Activated CD8-positive, alpha-beta T cell treated with anti-CD3 and anti-CD28 coated beads for 36 hours (primary cell): ENCODE results near the gene FCER1G. TPM values are rescaled to one million over a fixed set of nuclear protein-coding genes. Genes with fewer than 3 reads are reported as not detected.
"Not testable (repeated sequence)": the region's sequence is repeated elsewhere in the genome, so short reads cannot be mapped to it uniquely, and the experiment has no call there.

Experiments
- ATAC-seq: fragments of 200-7000 bp; cut with Tn5 transposase; one replicate; pipeline ENCODE4 v1.10.0; 2021; ENCODE audit warnings: mild to moderate bottlenecking, moderate library complexity
- CTCF ChIA-PET: fragments of 350-600 bp; sonication (Branson Sonifier 250); formaldehyde crosslinking; loops from one replicate; lab custom pipeline; 2021; ENCODE audit warnings: antibody characterized with exemption; lab: Charles Lee
- POLR2A ChIA-PET: fragments of 350-600 bp; sonication (Branson Sonifier 250); formaldehyde crosslinking; loops from one replicate; lab custom pipeline; 2021; ENCODE audit warnings: antibody characterized with exemption; lab: Charles Lee
- DNase-seq: peaks from one replicate; pipeline ENCODE4 v3.0.0-alpha.2; 2020
- H3K27ac Mint-ChIP-seq: one replicate; pipeline ENCODE4 v1.8.0; 2021; ENCODE audit warnings: mild to moderate bottlenecking, mixed read lengths
- H3K27me3 Mint-ChIP-seq: one replicate; pipeline ENCODE4 v1.8.0; 2021; ENCODE audit warnings: mixed read lengths
- H3K36me3 Mint-ChIP-seq: one replicate; pipeline ENCODE4 v1.8.0; 2021; ENCODE audit warnings: low read depth, mixed read lengths
- H3K4me1 Mint-ChIP-seq: one replicate; pipeline ENCODE4 v1.8.0; 2021; ENCODE audit warnings: low read depth, mixed read lengths
- H3K4me3 Mint-ChIP-seq: one replicate; pipeline ENCODE4 v1.8.0; 2021; ENCODE audit warnings: mild to moderate bottlenecking, moderate library complexity, mixed read lengths
- H3K9me3 Mint-ChIP-seq: one replicate; pipeline ENCODE4 v1.8.0; 2021; ENCODE audit warnings: mixed read lengths
- intact Hi-C: fragments of 100-400 bp; cut with micrococcal nuclease; formaldehyde crosslinking; loops from one replicate; pipeline ENCODE4 v1.10.0; 2022
- total RNA-seq, 2 experiments: library from RNA; stranded (reverse); gene quantifications; one replicate each; pipeline ENCODE4 v1.2.3, GENCODE V29; 2021
- TF ChIP-seq, protein P1 (sequence below): fragments of 200-600 bp; IDR thresholded peaks from one replicate; pipeline ENCODE4 v1.8.0; 2022; ENCODE audit warnings: antibody characterized with exemption, mild to moderate bottlenecking

The FCER1G gene
- total RNA-seq, 2 experiments from 2014 or later, result 0.60 to 0.81 TPM

DNA sequence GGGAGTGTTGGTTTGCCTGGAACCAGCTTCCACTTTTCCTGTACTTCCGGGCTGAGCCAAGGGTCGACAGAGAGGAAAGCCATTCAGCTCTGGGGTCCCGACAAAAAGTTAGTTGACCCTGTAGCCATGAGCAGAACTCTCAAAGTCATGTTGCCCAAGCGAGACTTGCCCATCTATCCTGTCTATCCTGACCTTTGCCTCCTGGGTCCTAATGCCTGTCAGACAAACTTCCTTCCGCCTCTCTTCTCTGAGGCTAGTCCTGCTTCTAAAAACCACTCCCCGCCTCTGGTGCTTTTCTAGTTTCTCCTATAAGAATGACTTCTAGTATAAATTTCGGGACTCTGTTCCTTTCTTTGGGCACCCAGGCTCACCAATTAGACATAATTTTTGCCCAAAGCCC is 35.7 kb downstream of the FCER1G start:
- H3K4me3 Mint-ChIP-seq, result no peak overlapping the region
- POLR2A ChIA-PET, result no interaction called here
- intact Hi-C loops, result no loop called here
- no peak overlapping the region for H3K27ac Mint-ChIP-seq
- DNase-seq (no peak), ATAC-seq (no peak)
- TF ChIP-seq, protein P1, sequence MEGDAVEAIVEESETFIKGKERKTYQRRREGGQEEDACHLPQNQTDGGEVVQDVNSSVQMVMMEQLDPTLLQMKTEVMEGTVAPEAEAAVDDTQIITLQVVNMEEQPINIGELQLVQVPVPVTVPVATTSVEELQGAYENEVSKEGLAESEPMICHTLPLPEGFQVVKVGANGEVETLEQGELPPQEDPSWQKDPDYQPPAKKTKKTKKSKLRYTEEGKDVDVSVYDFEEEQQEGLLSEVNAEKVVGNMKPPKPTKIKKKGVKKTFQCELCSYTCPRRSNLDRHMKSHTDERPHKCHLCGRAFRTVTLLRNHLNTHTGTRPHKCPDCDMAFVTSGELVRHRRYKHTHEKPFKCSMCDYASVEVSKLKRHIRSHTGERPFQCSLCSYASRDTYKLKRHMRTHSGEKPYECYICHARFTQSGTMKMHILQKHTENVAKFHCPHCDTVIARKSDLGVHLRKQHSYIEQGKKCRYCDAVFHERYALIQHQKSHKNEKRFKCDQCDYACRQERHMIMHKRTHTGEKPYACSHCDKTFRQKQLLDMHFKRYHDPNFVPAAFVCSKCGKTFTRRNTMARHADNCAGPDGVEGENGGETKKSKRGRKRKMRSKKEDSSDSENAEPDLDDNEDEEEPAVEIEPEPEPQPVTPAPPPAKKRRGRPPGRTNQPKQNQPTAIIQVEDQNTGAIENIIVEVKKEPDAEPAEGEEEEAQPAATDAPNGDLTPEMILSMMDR, result no peak
- H3K9me3 Mint-ChIP-seq, result peaks cover 2% of the 10 kb centered on the region
- no peaks in the 10 kb centered on the region for H3K36me3 Mint-ChIP-seq
- peaks cover 4% of the 10 kb centered on the region for H3K27me3 Mint-ChIP-seq
- CTCF ChIA-PET, result interaction anchor here (1.0 to 4.1 kb wide), 4 partner anchors 15 to 131 kb away, joined by 3 to 22 read pairs (median 12); partner anchors contain the start of gene TOMM40L
- no peaks in the 10 kb centered on the region for H3K4me1 Mint-ChIP-seq

DNA sequence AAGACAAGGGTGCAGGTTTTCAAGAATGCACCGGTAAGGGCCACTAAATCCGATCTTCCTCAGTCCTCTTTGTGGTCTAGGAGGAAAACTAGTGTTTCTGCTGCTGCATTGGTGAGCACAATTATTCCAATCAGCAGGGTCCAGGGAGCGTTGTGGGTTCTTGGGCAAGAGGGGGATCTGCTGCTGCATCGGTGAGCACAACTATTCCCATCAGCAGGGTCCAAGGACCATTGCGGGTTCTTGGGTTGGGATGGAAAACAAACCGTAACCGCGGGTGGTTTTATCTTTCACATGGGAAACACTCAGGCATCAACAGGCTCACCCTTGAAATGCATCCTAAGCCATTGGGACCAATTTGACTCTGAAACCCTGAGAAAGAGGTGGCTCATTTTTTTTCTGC is 36.5 kb downstream of the FCER1G start:
- ChIA-PET POLR2A (no interaction called here), CTCF (no interaction called here)
- Mint-ChIP-seq H3K9me3 (peaks cover 2% of the 10 kb centered on the region), H3K4me1 (no peaks in the 10 kb centered on the region), H3K27me3 (peaks cover 4% of the 10 kb centered on the region), H3K4me3 (no peak overlapping the region), H3K27ac (no peak overlapping the region), H3K36me3 (no peaks in the 10 kb centered on the region)
- TF ChIP-seq, protein P1, result no peak
- ATAC-seq, result no peak
- DNase-seq, result no peak
- intact Hi-C loops, result no loop called here

DNA sequence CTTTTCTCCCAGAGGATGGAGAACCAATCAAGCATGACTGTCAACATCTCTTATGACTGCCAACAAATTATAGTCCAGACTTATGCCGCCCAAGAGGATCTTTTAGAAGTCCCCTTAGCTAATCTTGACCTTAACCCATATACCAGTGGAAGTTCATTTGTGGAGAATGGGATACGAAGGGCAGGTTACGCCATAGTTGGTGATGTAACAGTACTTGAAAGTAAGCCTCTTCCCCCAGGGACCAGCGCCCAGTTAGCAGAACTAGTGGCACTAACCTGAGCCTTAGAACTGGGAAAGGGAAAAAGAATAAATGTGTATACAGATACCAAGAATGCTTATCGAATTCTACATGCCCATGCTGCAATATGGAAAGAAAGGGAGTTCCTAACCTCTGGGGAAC is 40.2 kb downstream of the FCER1G start:
- peaks cover 13% of the 10 kb centered on the region for H3K9me3 Mint-ChIP-seq
- POLR2A ChIA-PET, H3K4me1 Mint-ChIP-seq, CTCF ChIA-PET, intact Hi-C loops, H3K27ac Mint-ChIP-seq, H3K4me3 Mint-ChIP-seq, ATAC-seq, DNase-seq: not testable (repeated sequence)
- peaks cover 32% of the 10 kb centered on the region for H3K27me3 Mint-ChIP-seq
- H3K36me3 Mint-ChIP-seq, result peaks cover 14% of the 10 kb centered on the region

DNA sequence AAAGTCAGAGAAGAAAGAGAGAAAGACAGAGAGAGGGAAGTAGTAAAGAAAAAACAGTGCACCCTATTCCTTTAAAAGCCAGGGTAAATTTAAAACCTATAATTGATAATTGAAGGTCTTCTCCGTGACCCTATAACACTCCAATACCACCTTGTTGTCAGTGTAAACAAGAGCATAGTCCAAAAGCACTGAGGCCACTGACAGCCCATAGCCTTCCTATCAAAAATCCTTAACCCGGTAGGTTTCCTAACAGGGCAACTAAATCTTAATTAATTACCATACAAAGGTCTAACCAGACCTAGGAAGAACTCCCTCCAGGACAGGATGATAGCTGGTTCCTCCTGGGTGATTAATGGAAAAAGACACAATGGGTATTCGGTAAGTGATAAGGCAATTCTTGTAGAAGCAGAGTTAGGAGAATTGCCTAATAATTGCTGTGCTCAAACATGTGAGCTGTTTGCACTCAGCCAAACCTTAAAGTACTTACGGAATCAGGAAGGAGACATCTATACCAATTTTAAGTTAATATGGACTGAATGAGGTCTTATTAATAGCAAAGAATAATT is 40.9 kb downstream of the FCER1G start:
- intact Hi-C loops, H3K4me3 Mint-ChIP-seq, H3K4me1 Mint-ChIP-seq, DNase-seq, ATAC-seq, H3K27ac Mint-ChIP-seq: not testable (repeated sequence)
- Mint-ChIP-seq H3K27me3 (peaks cover 36% of the 10 kb centered on the region), H3K9me3 (peaks cover 13% of the 10 kb centered on the region), H3K36me3 (peaks cover 14% of the 10 kb centered on the region)
- ChIA-PET POLR2A (interaction anchor here (0.6 kb wide), 1 partner anchor 58 kb away, joined by 3 read pairs; the partner anchor contains the start of gene SDHC), CTCF (interaction anchor here (1.0 kb wide), 1 partner anchor 126 kb away, joined by 3 read pairs; no protein-coding TSS in a partner anchor)

DNA sequence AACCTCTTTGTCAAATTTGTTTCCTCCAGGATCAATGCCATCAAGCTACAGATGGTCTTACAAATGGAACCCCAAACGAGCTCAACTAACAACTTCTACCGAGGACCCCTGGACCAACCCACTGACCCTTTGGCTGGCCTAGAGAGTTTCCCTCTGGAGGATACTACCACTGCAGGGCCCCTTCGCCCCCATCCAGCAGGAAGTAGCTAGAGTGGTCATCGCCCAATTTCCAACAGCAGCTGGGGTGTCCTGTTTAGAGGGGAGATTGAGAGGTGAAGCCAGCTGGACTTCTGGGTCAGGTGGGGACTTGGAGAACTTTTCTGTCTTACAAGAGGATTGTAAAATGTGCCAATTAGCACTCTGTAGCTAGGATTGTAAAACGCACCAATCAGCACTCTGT is 42.0 kb downstream of the FCER1G start:
- H3K4me3 Mint-ChIP-seq, intact Hi-C loops, DNase-seq, H3K27ac Mint-ChIP-seq, H3K4me1 Mint-ChIP-seq, POLR2A ChIA-PET, ATAC-seq: not testable (repeated sequence)
- H3K36me3 Mint-ChIP-seq, result peaks cover 14% of the 10 kb centered on the region
- peaks cover 13% of the 10 kb centered on the region for H3K9me3 Mint-ChIP-seq
- CTCF ChIA-PET, result interaction anchor here (1.0 to 1.4 kb wide), 3 partner anchors 31 to 125 kb away, joined by 4 to 10 read pairs (median 4); partner anchors contain the start of gene TOMM40L
- peaks cover 44% of the 10 kb centered on the region for H3K27me3 Mint-ChIP-seq

DNA sequence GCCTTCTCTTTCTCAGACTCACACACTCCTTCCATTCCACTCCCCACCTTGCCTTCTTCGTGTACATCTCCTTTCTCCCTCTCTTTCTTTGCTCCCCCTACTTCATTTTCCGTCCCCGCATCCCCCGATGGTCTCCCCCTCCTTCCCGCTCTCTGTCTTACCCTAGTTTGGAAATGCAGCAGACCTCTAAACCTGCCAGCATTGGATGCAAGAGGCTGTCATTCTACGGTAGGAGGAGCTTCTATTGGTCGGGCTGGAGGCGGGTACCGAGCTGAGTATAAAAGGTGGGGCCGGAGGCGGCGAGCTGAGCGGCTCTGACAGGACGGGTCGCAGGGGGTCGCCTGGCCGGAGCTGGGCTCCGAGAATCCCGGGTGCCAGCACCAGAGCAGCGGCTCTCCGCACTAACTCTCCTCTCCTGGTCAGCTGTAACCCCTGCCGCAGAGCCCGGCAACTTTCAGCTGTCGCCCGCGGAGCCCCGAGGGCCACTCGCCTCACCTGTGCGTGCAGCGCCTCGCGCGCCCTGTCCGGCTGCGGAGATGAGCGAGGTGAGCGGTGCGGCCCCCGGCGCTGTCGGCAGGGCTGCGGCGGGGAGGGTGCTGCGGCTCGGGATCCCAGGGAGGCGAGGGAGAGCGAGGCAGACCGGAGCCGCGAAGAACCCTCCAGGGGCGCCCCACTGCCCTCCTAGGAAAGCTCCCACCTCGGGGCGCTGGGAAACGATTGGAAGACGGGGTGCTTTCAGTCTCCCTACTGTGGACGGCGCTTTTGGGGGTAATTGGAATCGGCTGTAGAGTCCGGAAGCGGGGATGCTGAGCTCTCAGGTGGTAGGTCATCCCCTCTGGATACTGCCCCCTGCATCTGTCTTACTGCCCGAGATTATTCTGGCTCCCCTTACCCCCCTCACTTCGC is 43.6 kb downstream of the FCER1G start, which contains the start of gene PCP4L1:
TSS of gene PCP4L1 (plus strand) at position 307 of the 906 bp plus-strand sequence. CDS start at position 537, 230 bp downstream.
- Mint-ChIP-seq H3K9me3 (peaks cover 13% of the 10 kb centered on the region), H3K27ac (no peak within 1 kb of the TSS), H3K36me3 (peaks cover 14% of the 10 kb centered on the region), H3K4me1 (peaks cover 8% of the 10 kb centered on the region), H3K27me3 (peaks cover 48% of the 10 kb centered on the region), H3K4me3 (peak within 1 kb of the TSS; percentile 34)
- CTCF ChIA-PET, result interaction anchor here (0.5 to 2.0 kb wide), 8 partner anchors 10 to 124 kb away, joined by 3 to 10 read pairs (median 5); no protein-coding TSS in a partner anchor
- DNase-seq (peak; percentile 58), ATAC-seq (peak; percentile 97)
- TF ChIP-seq, protein P1, result no peak
- intact Hi-C loops, result no loop called here
- POLR2A ChIA-PET, result interaction anchor here (0.8 to 1.7 kb wide), 3 partner anchors 10 to 96 kb away, joined by 3 to 5 read pairs (median 4); no protein-coding TSS in a partner anchor
